Left lobe of liver (tissue), 2 donors: ENCODE data around the gene STRA6. TPM values are rescaled to one million over a fixed set of nuclear protein-coding genes. Genes with fewer than 3 reads are reported as not detected.

Experiments
- ATAC-seq: fragments of 200-7000 bp; cut with Tn5 transposase; one replicate; pipeline ENCODE4 v1.9.1; 2020; ENCODE audit warnings: mild to moderate bottlenecking, moderate library complexity
- DNase-seq: peaks from one replicate; pipeline ENCODE4 v3.0.0-alpha.2; 2020; ENCODE audit warnings: low spot score
- total RNA-seq: library from RNA; stranded (reverse); gene quantifications from one replicate; pipeline ENCODE4 v1.2.1, GENCODE V29; 2021
- donor health status: DM: no; HTN: no; CAD: no; lungs with moderate emphysema.
- donor health status: DM: no; HTN: yes; CAD: no.

Gene STRA6
- total RNA-seq, 1 donor from 2014 or later = not detected

- DNase-seq = no peak
- ATAC-seq = no peak
Observed at GRCh38 chr15:74184582-74185091, 17.9 kb downstream of the STRA6 start.

- DNase-seq = no peak
Observed at GRCh38 chr15:74182131-74182530, 20.5 kb downstream of the STRA6 start.

GRCh38 chr15:74180881-74181602 is 21.5 kb downstream of the STRA6 start:
- no peak for DNase-seq

More at GRCh38 chr15:74182131-74182530, 20.5 kb downstream of the STRA6 start:
- no peak for ATAC-seq

GRCh38 chr15:74179983-74180880 is 22.4 kb downstream of the STRA6 start:
- no peak for DNase-seq
- no peak for ATAC-seq

More at GRCh38 chr15:74180881-74181602, 21.5 kb downstream of the STRA6 start:
- ATAC-seq = no peak

- ATAC-seq = peak; percentile 50
- DNase-seq = no peak
Observed at GRCh38 chr15:74179101-74179841, 23.3 kb downstream of the STRA6 start.

DNA sequence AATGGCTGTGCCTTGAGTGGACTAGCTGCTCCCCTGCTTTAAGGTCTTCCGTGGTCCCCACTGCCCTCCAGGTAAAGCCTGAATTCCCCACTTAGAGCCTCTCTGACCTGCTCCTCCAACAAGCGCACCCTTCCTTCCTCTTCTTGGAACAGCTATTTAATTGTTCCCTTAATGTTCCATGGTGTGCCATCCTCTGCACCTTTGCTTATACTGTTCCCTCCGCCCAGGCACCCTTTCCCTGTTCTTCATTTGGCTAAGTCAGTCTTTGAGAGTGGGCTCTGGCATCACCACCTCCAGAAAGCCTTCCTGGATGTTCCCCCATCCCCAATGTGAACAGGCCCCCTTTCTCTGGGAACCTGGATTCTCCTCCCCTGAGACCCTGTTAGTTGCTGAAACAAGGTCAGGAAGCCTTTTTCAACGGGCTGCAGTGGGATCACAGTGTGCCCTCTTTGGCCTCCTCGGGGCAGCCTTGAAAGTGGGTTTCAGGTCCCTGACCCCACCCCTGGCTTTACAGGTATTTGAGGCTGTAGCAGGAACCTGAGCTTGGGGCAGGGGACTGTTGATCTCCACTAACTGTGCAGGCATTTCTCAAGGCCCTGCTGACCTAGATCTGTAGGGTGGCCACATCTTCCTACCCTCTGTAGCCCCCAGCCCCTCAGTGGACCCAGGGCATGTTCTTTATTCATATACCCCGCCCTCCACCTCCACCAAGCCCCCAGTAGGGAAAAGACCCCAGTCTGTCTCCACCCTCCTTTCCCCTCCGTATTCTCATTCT is 24.1 kb downstream of the STRA6 start:
- DNase-seq = no peak
- ATAC-seq = no peak

GRCh38 chr15:74176262-74177214 is 26.0 kb downstream of the STRA6 start:
- no peak for DNase-seq

DNA sequence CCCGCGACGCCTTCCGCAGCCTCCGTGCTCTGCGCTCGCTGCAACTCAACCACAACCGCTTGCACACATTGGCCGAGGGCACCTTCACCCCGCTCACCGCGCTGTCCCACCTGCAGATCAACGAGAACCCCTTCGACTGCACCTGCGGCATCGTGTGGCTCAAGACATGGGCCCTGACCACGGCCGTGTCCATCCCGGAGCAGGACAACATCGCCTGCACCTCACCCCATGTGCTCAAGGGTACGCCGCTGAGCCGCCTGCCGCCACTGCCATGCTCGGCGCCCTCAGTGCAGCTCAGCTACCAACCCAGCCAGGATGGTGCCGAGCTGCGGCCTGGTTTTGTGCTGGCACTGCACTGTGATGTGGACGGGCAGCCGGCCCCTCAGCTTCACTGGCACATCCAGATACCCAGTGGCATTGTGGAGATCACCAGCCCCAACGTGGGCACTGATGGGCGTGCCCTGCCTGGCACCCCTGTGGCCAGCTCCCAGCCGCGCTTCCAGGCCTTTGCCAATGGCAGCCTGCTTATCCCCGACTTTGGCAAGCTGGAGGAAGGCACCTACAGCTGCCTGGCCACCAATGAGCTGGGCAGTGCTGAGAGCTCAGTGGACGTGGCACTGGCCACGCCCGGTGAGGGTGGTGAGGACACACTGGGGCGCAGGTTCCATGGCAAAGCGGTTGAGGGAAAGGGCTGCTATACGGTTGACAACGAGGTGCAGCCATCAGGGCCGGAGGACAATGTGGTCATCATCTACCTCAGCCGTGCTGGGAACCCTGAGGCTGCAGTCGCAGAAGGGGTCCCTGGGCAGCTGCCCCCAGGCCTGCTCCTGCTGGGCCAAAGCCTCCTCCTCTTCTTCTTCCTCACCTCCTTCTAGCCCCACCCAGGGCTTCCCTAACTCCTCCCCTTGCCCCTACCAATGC is 27.1 kb downstream of the STRA6 start:
- no peak for DNase-seq
- ATAC-seq = no peak

More at GRCh38 chr15:74176262-74177214, 26.0 kb downstream of the STRA6 start:
- no peak for ATAC-seq

GRCh38 chr15:74174958-74175253 is 27.7 kb downstream of the STRA6 start:
- ATAC-seq (no peak), DNase-seq (no peak)

- ATAC-seq (no peak), DNase-seq (no peak)
Observed at GRCh38 chr15:74174219-74174957, 28.2 kb downstream of the STRA6 start.

GRCh38 chr15:74173380-74174218 is 29.0 kb downstream of the STRA6 start, which contains the start of gene ISLR:
ISLR (plus strand) TSS chr15:74173710; CDS start chr15:74174859, 1,149 bp downstream.
- ATAC-seq = no peak
- DNase-seq = peak; percentile 37

- ATAC-seq (peak; percentile 36), DNase-seq (peak; percentile 43)
Observed at GRCh38 chr15:74172701-74173379, 29.7 kb downstream of the STRA6 start.

DNA sequence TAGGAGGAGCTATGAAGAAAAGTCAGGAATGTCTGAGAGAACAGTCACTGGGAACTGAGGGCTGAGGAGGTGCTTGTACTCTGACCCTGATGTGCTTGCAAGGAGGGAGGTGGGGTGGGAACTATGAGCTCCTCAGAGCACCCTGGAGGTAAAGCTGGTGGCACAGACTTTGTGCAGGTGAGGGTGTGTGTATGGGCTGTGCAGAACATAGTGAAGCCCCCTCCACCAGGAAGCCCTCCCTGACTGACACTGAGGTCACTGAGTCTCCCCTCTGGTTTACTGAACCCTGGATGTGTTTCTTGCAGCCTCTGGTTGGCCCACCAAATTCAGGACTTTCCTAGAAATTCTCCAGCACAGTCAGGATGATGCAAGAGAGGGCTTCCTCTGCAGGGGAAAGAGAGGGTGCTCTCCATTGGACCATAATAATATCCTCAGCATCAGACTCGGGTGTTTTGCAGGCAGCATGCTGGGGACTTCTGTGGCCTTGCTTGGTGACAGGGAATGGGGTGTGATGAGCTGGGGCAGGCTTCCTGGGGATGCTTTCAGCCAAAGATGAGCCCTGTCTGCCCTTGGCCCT is 30.5 kb downstream of the STRA6 start:
- ATAC-seq (no peak), DNase-seq (no peak)

DNA sequence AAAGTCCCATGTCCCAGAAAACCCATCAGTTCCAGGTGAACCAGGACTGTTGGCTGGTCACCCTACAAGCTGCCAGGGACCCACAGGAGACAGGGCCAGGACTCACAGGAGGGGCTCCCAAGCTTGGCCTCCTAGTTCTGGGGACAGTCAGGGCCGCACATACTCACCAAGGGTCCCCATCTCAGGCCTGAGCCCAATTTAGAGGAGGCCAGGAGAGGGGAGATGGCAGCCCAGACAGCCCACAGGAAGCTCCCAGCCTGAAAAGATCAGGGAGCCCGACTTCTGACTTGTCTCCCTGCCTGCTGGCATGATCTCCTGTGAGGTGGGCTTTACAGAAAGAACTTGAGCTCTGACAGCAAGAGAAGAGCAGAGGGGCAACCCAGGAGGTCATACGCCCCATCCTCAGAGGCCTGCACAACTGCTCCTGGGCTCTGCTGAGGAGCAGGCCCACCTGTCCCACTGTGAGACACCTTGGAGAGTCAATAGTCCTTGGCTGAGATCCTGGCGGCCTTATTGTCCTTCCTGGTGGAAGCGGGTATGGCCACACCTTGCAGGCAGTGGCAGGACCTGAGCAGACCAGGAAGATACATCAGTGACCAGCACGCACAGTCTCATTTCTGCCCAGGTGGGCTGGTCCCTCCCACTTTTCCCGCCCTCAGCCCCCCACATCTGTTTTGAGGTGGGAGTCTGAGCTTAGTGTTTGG is 31.6 kb downstream of the STRA6 start:
- DNase-seq (peak; percentile 30), ATAC-seq (no peak)
